GM21447 (cell line): ENCODE measurements around the gene LNX2.
"Not testable (repeated sequence)": the region's sequence is repeated elsewhere in the genome, so short reads cannot be mapped to it uniquely, and the experiment has no call there.

Experiments
- ATAC-seq: cut with Tn5 transposase; IDR thresholded peaks from one replicate; pipeline ENCODE4 v1.9.1; 2021; ENCODE audit not compliant: unreplicated experiment

Gene LNX2

DNA sequence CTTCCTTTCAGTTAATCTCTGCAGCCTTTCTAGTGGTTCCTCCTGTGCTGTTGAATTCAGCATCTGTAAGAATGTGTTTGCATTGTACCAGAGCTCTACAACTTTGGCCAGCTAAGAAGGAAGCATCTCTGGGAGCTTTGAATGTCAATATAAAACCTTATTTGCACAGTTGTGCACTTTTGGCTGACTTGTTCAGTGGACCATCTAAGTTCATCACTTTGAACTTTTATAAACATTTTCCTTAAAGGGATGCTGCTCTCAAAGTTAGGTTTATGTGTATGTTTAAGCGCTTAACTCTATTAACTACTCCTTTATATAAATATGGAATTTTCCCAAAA, 16.9 kb upstream of the LNX2 start:
- no peak for ATAC-seq

DNA sequence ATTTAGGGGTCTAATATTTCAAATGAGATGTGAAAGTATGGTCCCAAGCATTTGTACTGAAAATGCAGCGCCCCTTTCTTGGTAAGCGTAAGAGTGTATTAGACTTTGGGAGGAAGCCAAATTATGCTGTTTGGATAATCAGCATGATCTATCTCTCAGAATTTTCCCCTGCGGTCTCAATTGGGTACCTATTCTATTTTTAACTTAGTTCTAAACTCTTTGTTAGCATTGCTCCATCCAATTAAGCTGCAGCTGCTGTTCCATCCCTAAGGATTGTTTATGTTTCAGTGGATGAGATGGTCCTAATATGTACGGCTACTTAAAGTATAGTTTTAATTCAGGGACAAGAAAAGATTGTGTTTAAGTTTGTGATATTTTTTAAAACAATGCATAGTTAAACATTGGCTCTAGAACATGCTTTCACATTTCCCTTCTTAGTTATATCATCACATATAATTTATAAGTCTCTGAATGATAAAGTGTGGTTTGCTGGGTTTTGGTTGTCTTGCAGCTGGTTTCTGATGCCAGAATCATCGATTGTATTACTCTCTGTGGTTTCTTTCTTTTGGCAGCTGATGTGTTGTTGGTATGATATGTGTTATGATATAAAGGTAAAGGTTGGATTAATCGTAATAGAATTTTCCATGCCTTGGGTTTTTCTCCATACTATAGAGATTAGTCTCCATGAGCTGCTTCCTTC, 16.4 kb upstream of the LNX2 start:
- ATAC-seq = no peak

DNA sequence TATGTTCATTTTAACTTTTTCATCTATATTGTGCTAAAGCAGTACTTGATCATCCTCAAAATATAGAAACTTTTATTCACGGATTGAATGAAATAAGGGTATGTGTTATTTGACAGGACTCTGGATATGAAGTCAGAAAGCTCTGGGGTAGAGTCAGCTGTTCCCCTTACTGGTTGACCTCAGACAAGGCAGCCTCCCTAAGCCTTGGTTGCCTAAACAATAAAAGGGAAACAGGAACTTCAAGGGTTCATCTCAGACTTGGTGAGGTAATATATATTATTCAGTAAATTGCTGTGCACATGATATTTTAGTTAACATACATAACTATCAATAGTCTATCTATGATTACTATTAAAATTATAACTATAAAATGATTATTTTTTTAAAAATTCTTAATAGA, 14.9 kb upstream of the LNX2 start:
- no peak for ATAC-seq

DNA sequence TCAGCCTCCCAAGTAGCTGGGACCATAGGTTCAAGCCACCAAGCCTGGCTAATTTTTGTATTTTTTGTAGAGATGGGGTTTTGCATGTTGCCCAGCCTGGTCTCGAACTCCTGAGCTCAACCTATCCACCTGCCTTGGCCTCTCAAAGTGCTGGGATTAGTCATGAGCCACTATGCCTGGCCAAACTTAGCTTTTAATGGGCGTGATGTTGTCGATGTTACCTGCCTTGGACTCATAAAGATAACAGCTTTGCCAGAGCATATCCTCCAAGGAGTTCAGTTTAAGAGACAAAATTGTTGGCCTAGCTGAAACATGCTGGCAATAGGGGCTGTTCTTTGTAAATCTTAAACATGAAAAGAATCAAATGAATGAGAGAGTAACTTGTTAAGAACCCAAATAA, 14.5 kb upstream of the LNX2 start:
- ATAC-seq = no peak

DNA sequence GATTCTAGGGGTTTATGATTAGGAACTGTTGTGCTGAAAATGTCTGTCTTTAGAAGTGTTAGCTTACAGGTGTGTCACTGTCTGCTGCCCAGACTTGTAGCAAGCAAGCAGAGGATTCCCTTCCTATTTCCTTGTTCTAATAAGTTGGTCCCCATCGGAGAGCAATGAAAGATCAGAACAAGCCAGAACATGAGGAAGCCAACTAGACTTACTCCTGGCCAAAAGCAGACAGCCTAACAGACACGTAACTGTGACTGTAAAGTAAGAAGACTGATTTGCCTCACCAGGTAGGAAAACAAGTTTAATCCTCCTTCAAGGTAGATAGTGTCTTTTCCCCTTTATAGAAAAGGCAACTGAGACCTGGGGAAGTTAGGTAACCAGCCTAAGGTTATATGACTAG, 13.9 kb upstream of the LNX2 start:
- ATAC-seq = no peak

DNA sequence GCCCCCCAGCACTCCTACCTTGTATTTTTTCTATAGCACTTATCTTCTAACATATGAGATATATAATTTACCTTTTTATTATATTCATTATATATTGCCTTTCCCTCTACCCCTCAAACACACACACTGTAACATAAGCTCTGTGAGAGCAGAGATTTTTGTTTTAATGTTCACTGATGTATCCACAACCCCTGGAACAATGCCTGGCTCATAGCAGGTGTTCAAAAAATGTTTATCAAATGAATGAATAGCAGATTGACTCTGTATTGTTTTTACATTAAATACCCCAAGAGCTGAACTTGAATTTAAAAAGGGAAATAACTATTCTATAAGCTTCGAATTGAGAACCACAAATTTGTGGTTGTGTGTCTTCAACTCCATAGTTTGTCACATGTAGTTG, 12.3 kb upstream of the LNX2 start:
- no peak for ATAC-seq

DNA sequence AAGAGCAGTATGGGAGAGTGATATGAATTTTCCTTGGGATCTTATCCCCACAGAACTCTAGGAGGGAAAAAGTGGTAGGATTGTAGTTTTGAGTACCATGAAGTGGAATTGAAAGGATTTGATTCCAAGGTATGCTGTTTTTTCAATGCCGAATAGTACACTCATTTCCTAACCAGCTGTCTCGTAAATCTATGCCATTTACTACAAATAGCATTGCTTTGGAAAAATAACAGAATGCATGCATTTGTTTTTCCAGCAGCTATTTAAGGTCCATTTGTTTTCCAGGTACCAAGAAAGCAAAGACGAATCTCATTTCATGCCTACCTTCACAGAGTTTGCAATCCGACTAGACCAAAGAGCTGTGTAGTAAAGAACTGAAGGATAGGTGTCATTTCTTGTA, 11.9 kb upstream of the LNX2 start:
- no peak for ATAC-seq

DNA sequence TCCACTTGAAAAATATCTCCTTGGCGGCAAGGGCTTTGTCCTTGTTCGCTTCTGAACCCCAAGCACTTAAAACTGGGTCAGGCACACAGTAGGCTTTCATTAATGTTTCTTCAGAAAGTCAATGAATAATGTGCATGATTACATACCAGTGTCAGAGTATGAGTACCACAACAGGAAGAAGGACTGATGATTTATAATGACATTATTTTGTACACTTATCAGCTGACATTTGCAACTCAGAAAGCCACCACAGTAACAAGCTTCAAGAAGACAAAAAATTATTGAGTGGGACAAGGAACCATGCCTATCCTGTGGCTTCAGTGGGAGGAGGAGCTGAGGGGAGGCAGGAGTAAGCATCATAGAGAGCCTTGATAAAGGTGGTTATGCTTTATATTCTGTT, 11.3 kb upstream of the LNX2 start:
- no peak for ATAC-seq

DNA sequence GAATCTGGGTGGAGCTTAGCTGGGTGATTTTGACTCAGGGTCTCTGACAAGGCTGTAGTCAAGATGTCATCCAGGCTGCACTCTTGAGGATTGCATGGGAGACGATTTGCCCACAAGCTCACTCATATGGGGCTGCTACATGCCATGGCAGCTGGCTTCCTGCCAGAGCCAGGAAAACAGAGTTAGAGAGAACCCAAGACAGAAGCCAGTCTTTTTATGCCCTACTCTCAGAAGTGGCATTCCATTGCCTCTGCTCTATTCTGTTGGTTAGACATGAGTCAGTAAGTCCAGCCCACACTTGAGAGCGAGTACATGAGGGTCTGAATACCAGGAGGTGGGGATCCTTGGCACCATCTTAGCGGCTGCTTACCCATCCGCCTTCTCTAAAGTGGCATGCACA, 10.8 kb upstream of the LNX2 start:
- no peak for ATAC-seq

DNA sequence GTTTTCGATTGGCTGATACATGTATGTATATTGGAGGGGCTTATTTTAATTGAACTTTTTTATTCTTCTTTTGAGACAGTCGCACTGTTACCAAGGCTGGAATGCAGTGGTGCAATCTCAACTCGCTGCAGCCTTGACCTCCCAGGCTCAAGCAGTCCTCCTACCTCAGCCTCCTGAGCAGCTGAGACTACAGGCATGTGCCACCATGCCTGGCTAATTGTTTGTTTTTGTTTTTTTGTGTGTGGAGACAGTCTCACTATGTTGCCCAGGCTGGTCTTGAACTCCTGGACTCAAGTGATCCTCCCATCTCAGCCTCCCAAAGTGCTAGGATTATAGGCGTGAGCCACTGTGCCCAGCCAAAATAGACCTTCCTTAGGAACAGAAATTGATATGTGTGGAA, 8.4 kb upstream of the LNX2 start:
- ATAC-seq = not testable (repeated sequence)

DNA sequence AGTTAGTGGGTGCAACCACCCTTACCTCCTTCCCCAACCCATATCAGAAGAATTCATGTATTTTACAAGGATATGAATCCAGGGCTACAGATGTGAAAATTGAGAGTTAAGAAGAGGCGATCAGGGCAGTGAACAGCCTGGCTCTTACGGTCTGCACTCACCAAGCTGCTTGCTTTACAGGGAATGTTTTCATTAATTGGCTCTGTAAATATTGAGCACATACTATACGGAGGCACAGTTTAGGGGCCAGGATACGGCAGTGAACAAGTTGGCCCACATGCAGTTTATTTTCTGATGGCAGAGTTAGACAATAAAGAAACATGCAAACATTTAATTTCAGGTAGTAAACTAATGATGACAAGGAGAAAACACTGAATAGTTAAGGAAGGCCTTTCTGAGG, 7.8 kb upstream of the LNX2 start:
- ATAC-seq = no peak

DNA sequence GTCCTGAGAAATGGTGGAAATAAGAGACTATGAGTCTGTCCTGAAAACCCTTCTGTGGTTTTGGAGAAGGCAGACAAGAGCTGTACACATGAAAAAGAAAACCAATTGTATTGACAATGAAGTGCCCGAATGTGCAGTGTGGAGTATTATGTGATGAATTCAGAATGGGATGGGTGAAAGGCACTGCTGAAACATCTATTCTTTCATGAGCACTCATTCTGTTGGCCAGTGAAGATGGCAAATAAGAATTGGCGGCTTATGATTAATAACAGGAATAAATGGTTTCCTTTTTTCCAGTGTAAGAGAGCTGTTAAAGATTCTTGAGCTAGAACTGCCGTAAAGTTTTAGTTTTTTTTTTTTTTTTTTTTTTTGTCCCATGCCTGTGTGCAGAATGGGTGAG, 7.1 kb upstream of the LNX2 start:
- no peak for ATAC-seq

DNA sequence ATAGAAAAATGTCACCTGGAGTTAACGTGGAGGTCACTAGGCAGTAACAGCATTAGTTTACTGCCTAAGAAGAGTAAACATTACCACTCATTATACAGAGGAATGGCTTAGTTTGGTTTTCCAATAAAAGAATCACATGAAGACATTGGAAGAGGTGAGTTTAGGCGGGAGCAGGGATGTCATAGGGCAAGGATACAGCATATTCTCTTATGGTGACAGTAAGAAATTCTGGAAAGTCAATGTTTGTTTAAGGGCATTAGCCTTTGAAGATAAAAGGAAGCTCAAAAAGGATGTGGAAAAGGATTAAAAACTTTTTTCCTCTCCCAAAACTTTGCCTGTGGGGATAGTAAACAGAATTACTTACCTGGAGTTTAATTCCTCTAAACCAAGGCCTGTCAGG, 5.5 kb upstream of the LNX2 start:
- ATAC-seq = no peak

DNA sequence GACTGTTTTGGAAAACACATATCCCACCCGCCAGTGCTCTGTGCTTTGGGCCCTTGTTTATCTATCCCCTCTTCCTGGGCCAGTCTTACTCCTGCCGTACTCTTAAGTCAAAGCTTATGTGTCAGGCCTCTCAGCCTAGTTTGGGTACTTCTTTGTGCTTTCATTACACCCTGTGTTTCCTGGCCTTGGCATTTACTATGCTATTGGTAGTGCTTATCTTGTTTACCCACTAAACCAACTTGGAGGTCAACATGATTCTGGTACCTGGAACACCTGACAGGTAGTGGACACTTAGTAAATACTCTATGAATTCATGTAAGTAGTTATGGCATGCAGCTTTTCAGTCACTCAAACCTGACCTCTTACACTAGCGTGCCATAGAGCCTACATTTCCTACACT, 3.7 kb upstream of the LNX2 start:
- ATAC-seq = no peak

DNA sequence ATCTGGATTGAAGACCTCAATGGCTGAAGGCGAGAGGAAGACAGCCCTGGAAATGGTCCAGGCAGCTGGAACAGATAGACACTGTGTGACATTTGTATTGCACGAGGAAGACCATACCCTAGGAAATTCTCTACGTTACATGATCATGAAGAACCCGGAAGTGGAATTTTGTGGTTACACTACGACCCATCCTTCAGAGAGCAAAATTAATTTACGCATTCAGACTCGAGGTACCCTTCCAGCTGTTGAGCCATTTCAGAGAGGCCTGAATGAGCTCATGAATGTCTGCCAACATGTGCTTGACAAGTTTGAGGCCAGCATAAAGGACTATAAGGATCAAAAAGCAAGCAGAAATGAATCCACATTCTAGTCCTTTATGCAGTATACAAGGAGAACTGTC, 2.6 kb upstream of the LNX2 start:
- ATAC-seq = no peak

DNA sequence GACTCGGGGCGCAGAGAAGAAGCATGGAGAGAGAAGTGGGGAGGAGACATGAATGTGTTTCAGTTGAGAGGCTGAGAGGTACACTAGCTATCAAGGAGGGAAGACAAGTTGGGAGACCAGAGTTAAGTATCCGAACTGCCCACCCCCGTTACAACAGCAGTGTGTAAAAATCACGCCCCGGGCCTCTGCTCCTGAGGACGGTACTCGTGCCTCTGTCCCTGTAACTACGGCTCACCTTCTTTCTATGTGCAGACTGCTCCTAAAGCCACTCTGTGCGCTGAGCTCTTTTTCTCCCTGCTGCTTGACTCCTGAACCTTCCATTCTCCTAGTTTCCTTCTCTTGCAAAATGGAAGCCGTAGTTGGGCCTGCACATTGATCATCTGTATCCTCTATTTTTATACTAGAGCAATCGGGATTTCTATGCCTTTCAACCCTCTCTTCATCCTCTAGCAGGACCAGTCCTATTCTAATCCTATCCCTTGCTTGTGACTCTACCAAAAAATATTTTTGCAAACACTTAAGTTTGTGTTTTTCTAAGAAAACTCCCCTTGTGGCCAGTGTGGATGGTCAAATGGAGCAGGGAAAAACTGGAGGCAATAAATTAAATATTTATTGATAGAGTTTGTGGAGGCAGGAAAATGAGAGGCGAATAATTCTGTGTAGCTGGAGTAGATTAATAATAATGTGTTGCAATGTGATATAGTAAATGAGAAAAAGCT, 1.9 kb upstream of the LNX2 start:
- no peak for ATAC-seq

DNA sequence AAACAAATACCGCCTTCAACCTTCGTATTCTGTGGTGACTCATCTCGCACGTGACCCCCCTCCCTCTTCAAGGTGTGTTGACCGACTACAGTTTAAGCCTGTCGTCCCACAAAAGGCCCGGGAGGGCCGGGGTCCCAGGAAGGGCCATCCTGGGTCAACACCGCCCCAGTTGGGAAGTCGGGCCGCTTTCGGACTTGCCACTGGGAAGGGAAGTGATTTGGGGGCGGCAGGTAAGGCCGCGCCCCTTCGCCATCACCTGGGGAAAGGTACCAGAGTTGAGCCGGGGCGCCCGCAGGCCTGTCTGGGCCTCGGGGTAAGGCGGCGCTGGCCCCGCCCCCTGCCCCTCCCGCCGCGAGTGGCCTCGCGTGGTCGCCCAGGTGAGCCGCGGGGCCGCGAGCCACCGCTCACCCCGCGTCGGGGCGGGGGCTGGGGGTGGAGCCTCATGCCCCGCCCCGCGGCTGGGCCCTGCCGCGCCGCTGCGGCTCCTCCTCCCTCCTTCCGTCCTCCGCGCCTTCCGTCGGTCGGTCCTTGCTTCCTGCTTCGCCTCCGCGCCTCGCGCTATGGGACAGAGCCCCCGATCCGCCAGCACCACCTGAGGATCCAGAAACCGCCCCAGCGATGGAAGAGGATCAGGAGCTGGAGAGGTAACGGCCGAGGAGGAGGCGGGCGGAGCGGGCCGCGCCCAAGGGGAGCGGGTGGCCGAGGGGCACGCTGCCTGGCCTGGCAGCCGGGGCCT, 1.2 kb upstream of the LNX2 start, which contains the start of gene POLR1D:
Gene POLR1D (plus strand): TSS at position 527 of the 736 bp plus-strand sequence. CDS start 92 bp downstream, at position 619.
- ATAC-seq = peak; percentile 42

DNA sequence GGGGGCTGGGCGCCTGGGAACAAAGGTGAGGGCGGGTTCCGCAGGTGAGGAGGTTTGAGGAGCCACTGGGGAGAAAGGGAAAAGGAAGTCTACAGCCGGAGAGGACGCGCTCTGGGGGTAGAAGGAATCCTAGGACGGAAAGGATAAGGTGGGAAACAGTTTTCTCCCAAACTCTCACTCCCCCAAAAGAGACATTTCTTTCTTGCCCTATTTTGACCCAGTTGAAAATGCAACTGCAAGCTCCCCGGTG, 712 bp upstream of the LNX2 start:
- ATAC-seq = no peak

DNA sequence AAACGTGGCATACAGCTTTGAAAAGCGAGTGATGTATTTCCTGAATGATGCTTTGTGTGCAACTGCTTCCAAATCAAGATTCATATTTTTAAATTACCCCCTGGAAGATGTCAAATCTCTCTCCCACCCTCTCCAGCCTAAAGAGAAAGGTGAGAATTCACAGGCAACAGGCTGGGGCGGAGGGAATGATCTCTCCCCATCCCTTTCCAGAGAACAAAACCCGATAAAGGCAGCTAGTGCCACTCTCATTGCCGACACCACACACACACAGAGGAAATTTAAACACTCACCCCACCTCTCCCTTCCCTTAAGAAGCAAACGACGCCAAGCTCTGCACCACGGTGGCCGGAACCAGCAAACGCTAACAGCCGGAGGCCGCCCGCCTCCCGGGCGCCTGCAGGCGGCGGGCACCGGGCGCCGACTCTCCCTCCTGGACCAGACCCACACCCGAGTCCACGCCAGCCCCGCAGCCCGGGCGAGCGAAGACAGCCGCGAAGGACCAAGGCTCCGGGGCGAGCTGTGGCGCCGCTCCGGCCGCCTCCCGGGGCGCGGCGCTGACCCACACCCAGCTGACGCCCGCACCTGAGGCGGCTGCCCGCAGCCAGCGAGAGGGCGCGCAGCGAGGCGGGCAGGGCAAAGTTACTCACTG, 477 bp downstream of the LNX2 start:
- peak; percentile 27 for ATAC-seq

DNA sequence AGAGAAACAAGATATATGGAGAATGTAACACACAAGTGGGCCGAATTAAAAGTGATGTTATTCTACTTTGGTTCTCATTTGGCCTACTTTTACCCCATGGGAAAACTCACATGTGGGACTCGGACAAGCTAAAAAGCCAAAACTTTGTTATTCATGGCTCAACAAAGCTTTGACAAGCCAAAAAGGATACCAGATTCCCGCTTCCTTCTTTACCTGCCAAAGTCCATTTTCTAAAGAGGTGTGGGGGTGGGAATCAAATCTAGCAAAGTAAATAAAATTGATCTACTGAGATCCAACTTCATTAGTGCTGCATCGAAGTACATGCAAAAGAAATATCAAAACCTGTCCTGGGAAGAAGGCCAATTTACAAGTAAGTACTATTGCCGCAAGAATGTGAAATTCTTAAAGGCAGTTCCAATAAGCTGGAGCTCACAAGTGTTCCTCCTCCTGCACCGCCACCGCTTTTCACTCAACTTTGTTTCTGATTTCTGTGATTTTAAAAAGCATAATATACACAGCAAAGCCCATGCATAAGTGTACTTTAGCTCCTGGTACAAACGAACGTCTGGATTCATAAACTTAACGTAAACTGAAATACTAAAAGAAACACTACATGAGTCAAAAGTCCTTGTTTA, 1.1 kb downstream of the LNX2 start:
- no peak for ATAC-seq

DNA sequence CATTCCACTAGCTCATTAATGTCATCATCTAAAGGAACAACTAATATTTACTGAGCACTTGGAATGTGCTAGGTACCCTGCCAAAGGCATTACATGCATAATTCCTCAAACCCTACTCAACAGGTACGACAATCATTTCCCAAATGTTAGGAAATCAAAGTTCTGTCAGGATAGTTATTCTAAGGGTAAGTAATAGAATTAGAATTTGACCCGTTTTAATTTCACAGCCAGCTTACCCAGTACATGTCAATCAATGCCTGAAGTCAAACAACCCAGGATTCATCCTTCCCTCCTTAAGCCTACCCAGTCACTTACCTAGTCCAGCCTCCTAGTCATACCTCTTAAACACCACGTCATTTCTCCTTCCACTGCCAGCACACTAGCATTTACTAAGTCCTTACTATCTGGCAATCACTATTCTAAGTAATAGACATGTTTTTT, 2.4 kb downstream of the LNX2 start:
- no peak for ATAC-seq

DNA sequence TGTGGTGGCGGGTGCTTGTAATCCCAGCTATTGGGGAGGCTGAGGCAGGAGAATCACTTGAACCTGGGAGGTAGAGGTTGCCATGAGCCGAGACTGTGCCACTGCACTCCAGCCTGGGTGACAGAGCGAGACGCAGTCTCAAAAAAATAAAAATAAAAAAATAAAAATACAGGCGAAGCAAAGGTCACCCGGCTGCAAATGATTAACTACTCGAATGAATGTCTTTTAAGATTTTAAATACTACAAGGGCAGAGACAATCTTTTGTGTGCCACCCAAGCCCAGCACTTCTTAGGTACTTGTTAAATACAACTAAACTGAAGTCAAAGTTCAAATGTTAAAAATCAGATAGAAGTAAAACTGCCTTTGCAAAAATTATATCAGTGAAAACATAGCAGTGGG, 6.7 kb downstream of the LNX2 start:
- no peak for ATAC-seq
